Glomerular endothelial cell (primary cell): Measurements from ENCODE around the gene ASB15. TPM values are rescaled to one million over a fixed set of nuclear protein-coding genes. Genes with fewer than 3 reads are reported as not detected.

Source experiments
- DNase-seq: peaks from one replicate; pipeline ENCODE4 v3.0.0-alpha.2; 2011; ENCODE audit warnings: low read depth, low spot score; ENCODE audit errors: extremely low read depth
- total RNA-seq: library from RNA; depleted of rRNA; stranded (reverse); fragments of >200 nt; gene quantifications from 2 replicates; pipeline ENCODE4 v1.2.3, GENCODE V29; 2015

The ASB15 gene
- total RNA-seq, 1 donor from 2014 or later = not detected

DNA sequence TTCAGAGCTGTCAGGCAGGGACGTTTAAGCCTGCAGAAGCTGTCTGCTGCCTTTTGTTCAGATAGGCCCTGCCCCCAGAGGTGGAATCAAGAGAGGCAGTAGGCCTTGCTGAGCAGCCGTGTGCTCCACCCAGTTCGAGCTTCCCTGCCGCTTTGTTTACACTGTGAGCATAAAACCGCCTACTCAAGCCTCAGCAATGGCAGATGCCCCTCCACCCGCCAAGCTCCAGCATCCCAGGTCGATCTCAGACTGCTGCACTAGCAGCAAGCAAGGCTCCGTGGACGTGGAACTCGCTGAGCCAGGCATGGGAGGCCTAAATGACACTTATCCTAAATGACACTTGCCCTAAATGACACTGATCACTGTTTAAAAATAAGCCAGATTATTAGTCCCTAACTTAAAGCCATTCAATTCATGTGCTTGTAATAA lies 6.8 kb upstream of the ASB15 start:
- no peak for DNase-seq

DNA sequence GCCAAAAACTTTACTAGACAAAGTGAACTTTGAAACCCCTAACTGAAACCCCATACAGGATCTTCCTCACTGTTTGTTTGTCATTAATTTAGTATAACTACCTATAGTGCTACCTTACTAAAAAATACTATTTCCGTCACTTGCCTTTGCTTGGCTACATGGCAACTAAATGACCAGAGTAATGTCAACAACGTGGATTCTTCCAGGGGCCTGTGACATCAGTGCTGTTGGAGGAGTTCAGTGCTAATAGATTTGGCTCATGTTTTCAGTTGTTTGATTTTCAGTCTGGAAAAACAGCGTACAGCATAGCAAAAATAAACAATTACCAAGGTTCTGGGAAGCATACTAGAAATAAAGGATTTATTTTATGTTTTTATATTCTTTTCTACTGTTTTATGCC lies 3.0 kb upstream of the ASB15 start:
- DNase-seq = no peak

DNA sequence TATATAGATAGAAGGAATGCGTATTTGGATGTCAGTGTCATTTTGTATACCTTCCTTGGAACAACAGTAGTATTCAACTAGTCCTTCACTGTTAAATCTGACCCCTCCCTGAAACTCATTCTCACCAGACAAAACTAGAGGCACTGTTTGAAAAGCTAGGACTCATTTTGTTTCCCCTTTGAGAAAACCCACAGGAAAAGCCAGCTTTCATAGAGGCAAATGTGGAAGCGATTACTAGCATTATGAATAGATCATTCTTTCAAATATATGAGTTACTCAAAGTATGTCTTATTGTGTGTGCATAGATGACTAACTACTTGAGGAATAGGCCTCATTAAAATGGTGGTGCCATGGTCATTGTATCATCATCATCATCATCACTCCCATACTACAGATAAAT lies 1.9 kb upstream of the ASB15 start:
- DNase-seq = no peak

DNA sequence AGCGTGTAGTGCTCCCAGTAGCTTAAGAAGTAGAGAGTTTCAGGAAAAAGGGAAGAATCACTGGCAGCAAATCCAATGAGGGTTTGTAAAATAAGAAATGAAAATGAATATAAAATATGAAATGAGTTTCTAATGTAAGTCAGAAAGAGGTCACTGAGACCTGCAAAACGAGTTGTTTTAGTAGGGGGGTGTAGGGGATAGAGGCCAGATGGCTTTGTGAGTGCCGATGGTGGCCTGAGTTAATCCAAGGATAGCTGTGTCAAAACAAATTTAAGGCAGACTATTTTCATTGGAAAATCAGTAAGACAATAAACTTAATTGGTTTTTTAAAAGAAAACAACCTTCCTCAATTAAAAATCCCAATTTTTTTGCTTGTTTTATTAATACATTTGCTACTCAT lies 745 bp upstream of the ASB15 start:
- no peak for DNase-seq

DNA sequence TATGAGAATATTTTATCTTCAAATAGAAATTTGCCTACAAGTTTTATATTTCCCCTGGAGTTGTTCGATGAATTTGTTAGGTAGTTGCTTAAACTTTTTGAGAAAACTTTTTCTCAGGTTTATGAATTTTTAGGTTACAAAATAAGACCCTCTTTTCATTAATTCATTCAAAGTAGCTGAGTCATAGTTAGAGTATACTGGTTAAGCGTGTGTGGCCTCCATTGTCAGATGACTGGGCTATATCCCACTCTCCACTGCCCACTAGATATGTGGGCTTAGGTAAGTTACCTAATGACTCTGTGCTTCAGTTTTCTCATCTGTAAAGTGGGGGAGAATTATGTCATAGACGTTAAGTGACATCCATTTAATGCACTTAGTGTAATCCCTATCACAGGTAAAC lies 1.0 kb downstream of the ASB15 start:
- DNase-seq = no peak

GRCh38 chr7:123604739-123605138 lies 3.1 kb downstream of the ASB15 start:
- DNase-seq = no peak

- no peak for DNase-seq
Observed at GRCh38 chr7:123607423-123607975, 5.9 kb downstream of the ASB15 start.

DNA sequence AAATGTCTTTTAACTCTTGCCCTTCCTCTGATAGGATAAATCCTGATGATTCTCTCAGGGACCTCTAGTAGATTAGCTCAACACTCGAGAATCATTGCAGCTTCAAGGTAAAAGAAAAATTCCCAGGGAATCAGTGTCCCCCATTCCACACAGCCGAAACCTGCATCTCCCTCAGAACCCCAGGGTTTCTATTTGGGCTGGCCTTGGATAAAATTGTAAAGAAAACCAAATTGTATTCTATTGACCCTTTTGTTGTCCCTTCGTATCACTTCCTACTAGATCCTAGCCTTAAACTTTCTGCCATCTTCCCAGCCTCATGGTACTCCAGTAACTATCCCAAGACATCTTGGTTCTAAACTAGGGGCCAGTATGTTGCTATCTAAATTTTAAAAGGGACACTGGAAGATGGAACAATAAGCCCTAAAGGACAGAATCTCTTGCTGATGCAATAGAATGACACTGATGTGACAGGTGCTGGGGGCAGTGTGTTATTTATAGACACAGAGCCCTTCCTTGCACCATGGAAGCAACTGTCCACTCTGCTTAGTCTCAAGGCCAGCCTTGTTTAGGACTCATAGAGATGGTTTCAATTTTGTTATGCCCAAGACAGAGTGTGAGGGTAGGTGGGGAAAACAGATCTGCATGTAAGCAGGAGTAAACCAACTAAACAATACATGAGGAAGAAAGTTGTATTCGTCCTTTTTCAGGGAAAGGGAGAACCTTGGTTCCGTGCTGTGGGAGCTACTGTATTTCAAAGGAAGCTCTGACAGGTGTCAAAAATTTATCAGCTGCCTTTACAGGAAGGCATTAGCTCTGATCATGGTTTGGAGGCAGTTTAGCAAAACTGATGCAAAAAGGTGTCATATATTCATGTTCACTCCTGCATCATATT lies 7.6 kb downstream of the ASB15 start:
- DNase-seq = no peak

GRCh38 chr7:123609883-123610239 lies 8.2 kb downstream of the ASB15 start:
- no peak for DNase-seq

DNA sequence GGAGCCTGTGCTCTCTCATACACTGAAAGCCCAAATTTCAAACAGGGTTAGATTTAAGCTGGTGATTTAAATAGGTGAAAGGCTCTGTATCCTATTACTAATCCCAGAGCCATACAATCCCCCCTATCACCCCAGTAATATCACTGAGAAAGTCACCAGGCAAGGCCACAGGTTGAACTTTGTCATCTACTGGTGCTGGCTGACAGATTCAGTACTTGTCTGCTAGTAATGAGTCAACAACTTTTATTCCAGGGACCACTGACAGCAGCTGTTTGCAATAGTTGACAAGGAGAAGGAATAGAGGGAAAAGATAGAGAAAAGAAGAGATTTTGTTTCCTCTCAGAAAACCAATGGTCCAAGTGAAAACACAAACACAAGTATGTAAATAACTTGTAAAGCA lies 10.4 kb downstream of the ASB15 start:
- DNase-seq = no peak

GRCh38 chr7:123615344-123615743 lies 13.7 kb downstream of the ASB15 start:
- DNase-seq = no peak

GRCh38 chr7:123616223-123616622 lies 14.6 kb downstream of the ASB15 start:
- DNase-seq = no peak

DNA sequence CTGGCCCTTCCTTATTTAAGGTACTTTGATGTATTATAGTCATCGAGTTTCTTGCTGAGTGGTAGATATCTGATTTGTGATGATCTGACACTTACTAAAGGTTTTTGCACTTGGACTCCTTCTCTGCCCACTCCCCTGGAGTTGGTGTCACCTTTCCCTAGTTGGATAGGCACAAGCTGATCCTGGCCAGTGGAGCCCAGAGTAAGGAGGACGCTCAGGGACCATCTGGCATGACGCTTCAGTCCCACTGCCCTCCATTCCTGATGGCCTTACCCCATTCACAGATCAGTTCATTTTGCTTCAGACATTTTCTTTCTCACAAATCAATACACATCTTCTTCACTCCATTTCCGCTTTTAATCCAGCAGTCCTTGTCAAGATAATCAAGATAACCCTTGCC lies 20.1 kb downstream of the ASB15 start:
- no peak for DNase-seq

DNA sequence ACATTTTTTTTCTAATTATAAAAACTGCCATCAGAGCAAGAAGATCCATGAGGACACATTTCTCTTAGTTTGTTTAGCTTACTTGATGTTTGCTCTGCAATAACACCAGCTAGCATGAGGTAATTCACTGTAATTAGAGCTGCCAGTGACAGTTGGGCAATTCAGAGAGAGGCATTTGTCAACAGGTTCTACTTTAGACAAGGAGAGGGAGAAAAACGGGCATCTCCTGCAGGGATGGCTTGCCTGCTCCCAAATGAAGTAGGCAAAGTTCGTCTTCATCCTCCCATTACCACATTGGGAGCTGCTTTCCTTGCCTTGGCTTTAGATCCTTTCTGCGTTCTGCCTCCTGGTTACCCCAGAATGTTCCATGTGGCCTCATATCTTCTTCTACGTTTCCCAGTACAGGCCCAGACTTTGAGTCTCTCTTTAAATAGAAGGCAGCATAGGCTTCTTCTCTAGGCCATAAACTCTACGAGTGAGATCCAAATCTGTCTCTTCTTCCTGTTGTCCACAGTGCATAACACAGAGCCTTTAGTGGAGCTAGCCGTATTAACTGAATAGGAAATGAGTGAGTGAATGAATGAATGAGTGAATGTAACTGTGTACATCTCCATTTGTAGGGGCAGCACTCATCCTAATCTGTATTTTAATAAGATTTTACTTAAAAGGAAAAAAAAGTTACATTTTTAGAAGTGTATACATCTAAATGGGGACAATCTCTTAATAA lies 21.2 kb downstream of the ASB15 start:
- no peak for DNase-seq

GRCh38 chr7:123624527-123625183 lies 23.0 kb downstream of the ASB15 start:
- no peak for DNase-seq

GRCh38 chr7:123625254-123625653 lies 23.6 kb downstream of the ASB15 start:
- no peak for DNase-seq

DNA sequence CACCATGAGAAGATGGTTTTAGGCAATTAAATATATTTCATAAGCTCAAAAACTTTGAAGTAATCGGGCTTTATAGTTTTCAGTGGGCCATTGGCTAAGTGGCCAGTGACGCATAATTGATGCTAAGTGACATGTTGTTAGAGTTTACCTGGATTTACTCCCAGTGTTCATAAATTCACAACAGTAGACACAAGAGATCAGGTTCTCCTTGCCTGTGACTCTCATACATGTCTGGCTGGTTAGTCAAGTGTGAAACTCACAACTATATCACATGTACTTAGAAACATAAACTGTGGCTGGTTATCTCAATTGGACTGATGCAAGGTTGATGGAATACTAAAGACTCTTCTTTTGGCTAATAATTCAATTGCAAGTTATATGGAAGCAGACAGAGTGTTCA lies 26.2 kb downstream of the ASB15 start:
- DNase-seq = no peak

DNA sequence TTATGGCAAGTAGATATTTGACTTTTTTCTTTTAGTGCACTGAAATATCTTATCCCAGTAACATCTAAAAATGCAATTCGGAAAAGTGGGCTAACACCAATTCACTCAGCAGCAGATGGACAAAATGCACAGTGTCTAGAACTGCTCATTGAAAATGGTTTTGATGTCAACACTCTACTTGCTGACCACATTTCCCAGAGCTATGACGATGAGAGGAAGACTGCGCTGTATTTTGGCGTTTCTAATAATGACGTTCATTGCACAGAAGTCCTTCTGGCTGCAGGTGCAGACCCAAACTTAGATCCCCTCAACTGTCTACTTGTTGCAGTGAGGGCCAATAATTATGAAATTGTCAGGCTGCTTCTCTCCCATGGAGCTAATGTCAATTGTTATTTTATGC lies 27.2 kb downstream of the ASB15 start:
- no peak for DNase-seq

- no peak for DNase-seq
Observed at GRCh38 chr7:123629281-123629680, 27.7 kb downstream of the ASB15 start.

DNA sequence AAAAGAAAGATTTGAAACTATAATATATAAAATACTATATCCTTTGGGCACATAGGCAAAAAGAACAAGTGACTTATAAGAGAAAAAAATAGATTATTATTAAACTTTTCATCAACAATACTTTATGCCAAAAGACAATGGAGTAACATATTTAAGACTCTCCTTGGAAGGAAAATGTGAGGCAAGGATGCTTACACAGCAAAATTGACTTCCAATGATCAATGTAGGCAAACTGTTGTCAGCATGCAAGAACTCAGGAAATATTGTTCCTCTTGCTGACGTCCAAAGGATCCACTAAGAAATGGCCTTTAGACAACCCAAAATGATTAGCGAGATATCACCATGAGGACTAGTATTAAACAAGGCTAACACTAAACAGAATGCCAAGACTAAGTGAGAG lies 31.2 kb downstream of the ASB15 start:
- DNase-seq = no peak

GRCh38 chr7:123633553-123633952 lies 31.9 kb downstream of the ASB15 start:
- peak; percentile 90 for DNase-seq
